K562 (cell line): ENCODE results near the gene LMAN1L. TPM values are rescaled to one million over a fixed set of nuclear protein-coding genes. Genes with fewer than 3 reads are reported as not detected.

Experiments used
- CEBPG ChIP-seq, 3 experiments: fragments of 200-800 bp in 1 of 3; sonication (Bioruptor generic) in 1 of 3; sonication (generic) in 1 of 3; formaldehyde crosslinking in 1 of 3; IDR thresholded peaks in 2 of 3; conservative IDR thresholded peaks in 1 of 3; 2 replicates each; pipeline versions ENCODE4 v1.6.1 to v1.8.0; 2016 to 2022; ENCODE audit warnings: missing compliant biosample characterization in 2 of 3, missing genetic modification characterization in 2 of 3, mild to moderate bottlenecking in 1 of 3, missing genetic modification reagents in 1 of 3
- RBFOX2 ChIP-seq: fragments of 200-400 bp; formaldehyde crosslinking; IDR thresholded peaks from 2 replicates; pipeline ENCODE4 v1.6.1; 2017; ENCODE audit warnings: low read depth, mild to moderate bottlenecking, low read length, moderate library complexity
- SRSF7 ChIP-seq: fragments of 200-400 bp; formaldehyde crosslinking; optimal IDR thresholded peaks from 2 replicates; pipeline ENCODE3; 2017; ENCODE audit warnings: mild to moderate bottlenecking, low read depth, low read length
- ZNF584 ChIP-seq: fragments of 200-800 bp; sonication (Bioruptor generic); IDR thresholded peaks from 2 replicates; pipeline ENCODE4 v1.6.1; 2016; ENCODE audit warnings: low read depth, mild to moderate bottlenecking, missing genetic modification characterization, missing compliant biosample characterization
- ZNF780A ChIP-seq: fragments of 250-450 bp; sonication (Bioruptor Pico); IDR thresholded peaks from 2 replicates; pipeline ENCODE4 v1.5.0; 2021; ENCODE audit warnings: mild to moderate bottlenecking
- ZSCAN29 ChIP-seq: fragments of 450-650 bp; IDR thresholded peaks from 2 replicates; pipeline ENCODE4 v1.6.1; 2017
- polyA plus RNA-seq, 8 experiments: library from polyadenylated mRNA; depleted of rRNA in 4 of 8; stranded (reverse) in 5 of 8; unstranded in 3 of 8; fragments of >200 nt; fragmentation: Nextera tagmentation in 2 of 8; fragmentation: Illumina TruSeq in 1 of 8; extraction: Ambion mirVana in 2 of 8; extraction: Trizol in 1 of 8; gene quantifications; 2 replicates each; pipeline versions ENCODE4 v1.2.1 to v1.2.3, GENCODE V29; 2011 to 2014; ENCODE audit warnings: inconsistent platforms in 1 of 8, missing spikeins in 1 of 8
- total RNA-seq, 7 experiments: library from RNA; depleted of rRNA in 6 of 7; stranded (reverse); fragments of >200 nt in 6 of 7; fragmentation: Illumina TruSeq in 2 of 7; extraction: Trizol in 2 of 7; gene quantifications; 2 replicates each; pipeline versions ENCODE4 v1.2.1 to v1.2.3, GENCODE V29; 2011 to 2021; ENCODE audit warnings: low replicate concordance in 1 of 7
- TF ChIP-seq, protein P1 (sequence below): sonication (generic); formaldehyde crosslinking; IDR thresholded peaks from 2 replicates; pipeline ENCODE4 v1.8.0; 2023; ENCODE audit warnings: mild to moderate bottlenecking, missing genetic modification reagents
- TF ChIP-seq, protein P2 (sequence below), 2 experiments: fragments of 450-650 bp; IDR thresholded peaks; 2 replicates each; pipeline ENCODE4 v1.6.1; 2016; ENCODE audit warnings: mild to moderate bottlenecking in 2 of 2, borderline replicate concordance in 1 of 2, low read depth in 1 of 2, moderate library complexity in 1 of 2
- TF ChIP-seq, protein P3 (sequence below): IDR thresholded peaks from 2 replicates; pipeline ENCODE4 v1.6.1; 2011; ENCODE audit warnings: borderline replicate concordance, low read depth, mild to moderate bottlenecking, moderate library complexity, low read length; ENCODE audit not compliant: insufficient read depth, poor library complexity, severe bottlenecking
- TF ChIP-seq, protein P4 (sequence below): fragments of 250-450 bp; sonication (Bioruptor Pico); IDR thresholded peaks from 2 replicates; pipeline ENCODE4 v1.4.0; 2020; ENCODE audit warnings: mild to moderate bottlenecking

The LMAN1L gene
- total and polyA plus RNA-seq, 9 of the 15 experiments (the other 6 are each of a cell fraction or from before 2014, with no cell fraction given): not detected

DNA sequence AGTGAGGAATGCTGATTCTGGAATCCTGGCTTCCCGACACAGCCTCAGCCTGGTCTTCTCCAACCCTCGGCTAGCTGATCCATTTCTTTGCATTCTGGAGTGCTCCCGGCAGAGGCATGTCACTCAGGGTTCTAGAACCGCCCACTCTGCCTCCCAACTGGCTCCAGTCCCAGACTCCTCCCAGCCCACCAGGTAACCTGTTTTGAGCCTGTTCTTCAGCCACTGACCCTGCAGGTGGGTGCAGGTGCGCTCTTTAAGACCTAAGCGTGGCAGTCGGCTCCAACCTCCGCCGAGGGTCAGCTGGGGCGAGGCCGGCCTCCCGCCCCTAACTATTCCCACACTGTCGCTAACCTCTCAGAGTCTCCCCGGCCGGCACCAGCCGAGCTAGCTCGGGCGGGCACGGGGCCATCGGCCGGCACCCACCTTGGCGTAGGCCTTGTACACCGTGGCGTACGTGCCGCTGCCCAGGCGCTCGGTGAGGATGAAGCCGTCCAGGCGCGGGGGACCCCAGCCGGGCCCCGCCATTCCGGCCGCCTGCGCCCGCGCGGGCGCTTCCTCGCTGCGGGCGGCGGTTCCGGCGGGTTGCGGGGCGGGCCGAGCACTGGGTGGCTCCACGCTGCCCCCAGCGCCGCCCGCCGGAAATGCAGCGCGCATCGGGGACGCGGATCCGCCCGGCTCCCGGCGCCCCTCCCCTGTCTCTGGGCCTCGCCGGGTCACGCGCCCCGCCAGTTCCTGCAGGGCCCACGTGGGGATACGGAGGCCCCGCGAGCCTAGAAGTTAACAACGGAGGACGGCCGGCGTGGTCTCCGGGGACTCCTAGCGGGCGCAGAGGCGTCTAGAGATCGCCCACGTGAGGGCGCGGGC is 30.2 kb downstream of the LMAN1L start, which contains the start of gene ULK3 (continued):
- no peak for TF ChIP-seq ZNF584
- TF ChIP-seq, protein P1, sequence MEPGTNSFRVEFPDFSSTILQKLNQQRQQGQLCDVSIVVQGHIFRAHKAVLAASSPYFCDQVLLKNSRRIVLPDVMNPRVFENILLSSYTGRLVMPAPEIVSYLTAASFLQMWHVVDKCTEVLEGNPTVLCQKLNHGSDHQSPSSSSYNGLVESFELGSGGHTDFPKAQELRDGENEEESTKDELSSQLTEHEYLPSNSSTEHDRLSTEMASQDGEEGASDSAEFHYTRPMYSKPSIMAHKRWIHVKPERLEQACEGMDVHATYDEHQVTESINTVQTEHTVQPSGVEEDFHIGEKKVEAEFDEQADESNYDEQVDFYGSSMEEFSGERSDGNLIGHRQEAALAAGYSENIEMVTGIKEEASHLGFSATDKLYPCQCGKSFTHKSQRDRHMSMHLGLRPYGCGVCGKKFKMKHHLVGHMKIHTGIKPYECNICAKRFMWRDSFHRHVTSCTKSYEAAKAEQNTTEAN: no peak
- TF ChIP-seq, protein P2, sequence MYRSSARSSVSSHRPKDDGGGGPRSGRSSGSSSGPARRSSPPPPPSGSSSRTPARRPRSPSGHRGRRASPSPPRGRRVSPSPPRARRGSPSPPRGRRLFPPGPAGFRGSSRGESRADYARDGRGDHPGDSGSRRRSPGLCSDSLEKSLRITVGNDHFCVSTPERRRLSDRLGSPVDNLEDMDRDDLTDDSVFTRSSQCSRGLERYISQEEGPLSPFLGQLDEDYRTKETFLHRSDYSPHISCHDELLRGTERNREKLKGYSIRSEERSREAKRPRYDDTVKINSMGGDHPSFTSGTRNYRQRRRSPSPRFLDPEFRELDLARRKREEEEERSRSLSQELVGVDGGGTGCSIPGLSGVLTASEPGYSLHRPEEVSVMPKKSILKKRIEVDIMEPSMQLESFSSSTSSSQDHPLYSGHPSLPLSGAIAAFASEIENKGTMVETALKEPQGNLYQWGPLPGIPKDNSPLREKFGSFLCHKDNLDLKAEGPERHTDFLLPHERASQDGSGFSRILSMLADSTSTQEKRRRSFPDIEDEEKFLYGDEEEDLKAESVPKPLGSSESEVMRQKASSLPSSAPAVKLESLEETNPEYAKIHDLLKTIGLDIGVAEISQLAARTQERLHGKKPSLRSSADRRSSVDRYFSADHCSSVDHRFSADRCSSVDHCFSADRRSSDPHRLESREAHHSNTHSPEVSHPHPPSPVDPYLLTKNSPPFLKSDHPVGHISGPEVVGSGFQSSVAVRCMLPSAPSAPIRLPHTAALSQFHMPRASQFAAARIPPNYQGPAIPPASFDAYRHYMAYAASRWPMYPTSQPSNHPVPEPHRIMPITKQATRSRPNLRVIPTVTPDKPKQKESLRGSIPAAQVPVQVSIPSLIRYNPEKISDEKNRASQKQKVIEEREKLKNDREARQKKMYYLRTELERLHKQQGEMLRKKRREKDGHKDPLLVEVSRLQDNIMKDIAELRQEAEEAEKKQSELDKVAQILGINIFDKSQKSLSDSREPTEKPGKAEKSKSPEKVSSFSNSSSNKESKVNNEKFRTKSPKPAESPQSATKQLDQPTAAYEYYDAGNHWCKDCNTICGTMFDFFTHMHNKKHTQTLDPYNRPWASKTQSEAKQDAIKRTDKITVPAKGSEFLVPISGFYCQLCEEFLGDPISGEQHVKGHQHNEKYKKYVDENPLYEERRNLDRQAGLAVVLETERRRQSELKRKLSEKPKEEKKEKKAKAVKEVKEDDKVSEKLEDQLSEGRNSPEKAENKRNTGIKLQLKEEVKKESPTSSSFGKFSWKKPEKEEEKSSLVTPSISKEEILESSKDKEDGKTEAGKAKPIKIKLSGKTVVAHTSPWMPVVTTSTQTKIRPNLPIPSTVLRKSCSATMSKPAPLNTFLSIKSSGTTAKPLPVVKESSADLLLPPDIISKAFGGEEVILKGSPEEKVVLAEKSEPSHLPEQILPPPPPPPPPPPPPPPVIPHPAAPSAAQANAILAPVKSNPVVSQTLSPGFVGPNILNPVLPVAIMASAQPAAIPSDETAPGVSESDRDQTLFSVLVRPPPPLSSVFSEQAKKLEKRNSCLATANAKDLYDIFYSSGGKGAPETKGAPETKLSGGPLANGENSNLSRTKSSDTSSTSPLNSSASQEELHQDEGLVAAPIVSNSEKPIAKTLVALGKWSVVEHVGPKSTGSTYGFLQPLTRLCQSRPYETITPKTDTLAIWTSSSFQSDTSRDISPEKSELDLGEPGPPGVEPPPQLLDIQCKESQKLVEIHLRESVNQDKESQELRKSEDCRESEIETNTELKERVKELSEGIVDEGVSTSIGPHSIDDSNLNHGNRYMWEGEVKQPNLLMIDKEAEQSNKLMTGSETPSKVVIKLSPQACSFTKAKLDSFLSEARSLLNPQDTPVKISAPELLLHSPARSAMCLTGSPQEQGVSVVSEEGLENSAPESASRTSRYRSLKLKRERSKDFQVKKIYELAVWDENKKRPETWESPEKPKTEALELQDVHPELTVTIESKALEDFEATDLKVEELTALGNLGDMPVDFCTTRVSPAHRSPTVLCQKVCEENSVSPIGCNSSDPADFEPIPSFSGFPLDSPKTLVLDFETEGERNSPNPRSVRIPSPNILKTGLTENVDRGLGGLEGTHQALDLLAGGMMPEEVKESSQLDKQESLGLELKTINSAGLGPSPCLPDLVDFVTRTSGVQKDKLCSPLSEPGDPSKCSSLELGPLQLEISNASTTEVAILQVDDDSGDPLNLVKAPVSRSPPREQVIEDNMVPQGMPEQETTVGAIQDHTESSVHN (IDR thresholded peaks at IDR 0.05; ENCODE audit: borderline replicate concordance in 1 of 2, low read depth in 1 of 2): no peak
- no peak for TF ChIP-seq ZNF780A (CRISPR knock-in tag)
- no peak for TF ChIP-seq CEBPG (CRISPR knock-in tag; IDR thresholded peaks at IDR 0.05)
- TF ChIP-seq CEBPG (tag; conservative IDR thresholded peaks at IDR 0.05 in 1 of 2, IDR thresholded peaks at IDR 0.05 in 1 of 2): no peak
- no peak for TF ChIP-seq SRSF7
- TF ChIP-seq, protein P3, sequence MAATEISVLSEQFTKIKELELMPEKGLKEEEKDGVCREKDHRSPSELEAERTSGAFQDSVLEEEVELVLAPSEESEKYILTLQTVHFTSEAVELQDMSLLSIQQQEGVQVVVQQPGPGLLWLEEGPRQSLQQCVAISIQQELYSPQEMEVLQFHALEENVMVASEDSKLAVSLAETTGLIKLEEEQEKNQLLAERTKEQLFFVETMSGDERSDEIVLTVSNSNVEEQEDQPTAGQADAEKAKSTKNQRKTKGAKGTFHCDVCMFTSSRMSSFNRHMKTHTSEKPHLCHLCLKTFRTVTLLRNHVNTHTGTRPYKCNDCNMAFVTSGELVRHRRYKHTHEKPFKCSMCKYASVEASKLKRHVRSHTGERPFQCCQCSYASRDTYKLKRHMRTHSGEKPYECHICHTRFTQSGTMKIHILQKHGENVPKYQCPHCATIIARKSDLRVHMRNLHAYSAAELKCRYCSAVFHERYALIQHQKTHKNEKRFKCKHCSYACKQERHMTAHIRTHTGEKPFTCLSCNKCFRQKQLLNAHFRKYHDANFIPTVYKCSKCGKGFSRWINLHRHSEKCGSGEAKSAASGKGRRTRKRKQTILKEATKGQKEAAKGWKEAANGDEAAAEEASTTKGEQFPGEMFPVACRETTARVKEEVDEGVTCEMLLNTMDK: peak; percentile 75
- TF ChIP-seq ZSCAN29: no peak
- TF ChIP-seq RBFOX2: peak; percentile 87
- TF ChIP-seq, protein P4, sequence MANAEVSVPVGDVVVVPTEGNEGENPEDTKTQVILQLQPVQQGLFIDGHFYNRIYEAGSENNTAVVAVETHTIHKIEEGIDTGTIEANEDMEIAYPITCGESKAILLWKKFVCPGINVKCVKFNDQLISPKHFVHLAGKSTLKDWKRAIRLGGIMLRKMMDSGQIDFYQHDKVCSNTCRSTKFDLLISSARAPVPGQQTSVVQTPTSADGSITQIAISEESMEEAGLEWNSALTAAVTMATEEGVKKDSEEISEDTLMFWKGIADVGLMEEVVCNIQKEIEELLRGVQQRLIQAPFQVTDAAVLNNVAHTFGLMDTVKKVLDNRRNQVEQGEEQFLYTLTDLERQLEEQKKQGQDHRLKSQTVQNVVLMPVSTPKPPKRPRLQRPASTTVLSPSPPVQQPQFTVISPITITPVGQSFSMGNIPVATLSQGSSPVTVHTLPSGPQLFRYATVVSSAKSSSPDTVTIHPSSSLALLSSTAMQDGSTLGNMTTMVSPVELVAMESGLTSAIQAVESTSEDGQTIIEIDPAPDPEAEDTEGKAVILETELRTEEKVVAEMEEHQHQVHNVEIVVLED (CRISPR knock-in tag): peak; percentile 64
